ENCODE data around the gene EIF1.

Gene EIF1

GRCh38 chr17:41663451-41664171 is 25.1 kb upstream of the EIF1 start:
- H3K27ac ChIP-seq (ENCODE audit: low read depth, low read length) = no peak overlapping the region
- H3K9me2 ChIP-seq (replicated peaks; ENCODE audit: control insufficient read depth, low read length) = no peaks in the 10 kb centered on the region
- H3K4me3 ChIP-seq (ENCODE audit: low read length) = no peak overlapping the region
- peaks cover 35% of the 10 kb centered on the region for H3K4me1 ChIP-seq (ENCODE audit: control insufficient read depth, low read length)
- TF ChIP-seq, protein P1, sequence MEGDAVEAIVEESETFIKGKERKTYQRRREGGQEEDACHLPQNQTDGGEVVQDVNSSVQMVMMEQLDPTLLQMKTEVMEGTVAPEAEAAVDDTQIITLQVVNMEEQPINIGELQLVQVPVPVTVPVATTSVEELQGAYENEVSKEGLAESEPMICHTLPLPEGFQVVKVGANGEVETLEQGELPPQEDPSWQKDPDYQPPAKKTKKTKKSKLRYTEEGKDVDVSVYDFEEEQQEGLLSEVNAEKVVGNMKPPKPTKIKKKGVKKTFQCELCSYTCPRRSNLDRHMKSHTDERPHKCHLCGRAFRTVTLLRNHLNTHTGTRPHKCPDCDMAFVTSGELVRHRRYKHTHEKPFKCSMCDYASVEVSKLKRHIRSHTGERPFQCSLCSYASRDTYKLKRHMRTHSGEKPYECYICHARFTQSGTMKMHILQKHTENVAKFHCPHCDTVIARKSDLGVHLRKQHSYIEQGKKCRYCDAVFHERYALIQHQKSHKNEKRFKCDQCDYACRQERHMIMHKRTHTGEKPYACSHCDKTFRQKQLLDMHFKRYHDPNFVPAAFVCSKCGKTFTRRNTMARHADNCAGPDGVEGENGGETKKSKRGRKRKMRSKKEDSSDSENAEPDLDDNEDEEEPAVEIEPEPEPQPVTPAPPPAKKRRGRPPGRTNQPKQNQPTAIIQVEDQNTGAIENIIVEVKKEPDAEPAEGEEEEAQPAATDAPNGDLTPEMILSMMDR (IDR thresholded peaks at IDR 0.05; ENCODE audit: low read depth, low read length, poor library complexity, severe bottlenecking) = no peak
- H3K36me3 ChIP-seq (ENCODE audit: control insufficient read depth, low read length) = no peaks in the 10 kb centered on the region
- H3K4me2 ChIP-seq (ENCODE audit: low read length) = no peak overlapping the region
- H3F3A ChIP-seq (ENCODE audit: control insufficient read depth, insufficient read depth) = no peaks in the 10 kb centered on the region; the same call in 1 of the 2 replicates
- no peaks in the 10 kb centered on the region for H3K79me2 ChIP-seq (ENCODE audit: control insufficient read depth, low read length)
- no peaks in the 10 kb centered on the region for H4K20me1 ChIP-seq (ENCODE audit: control insufficient read depth, insufficient read depth, low read depth, low read length)
- H3K27me3 ChIP-seq (ENCODE audit: control insufficient read depth, low read length) = no peaks in the 10 kb centered on the region
- no peaks in the 10 kb centered on the region for H3K9me3 ChIP-seq (ENCODE audit: control insufficient read depth, insufficient read depth, low read length)

DNA sequence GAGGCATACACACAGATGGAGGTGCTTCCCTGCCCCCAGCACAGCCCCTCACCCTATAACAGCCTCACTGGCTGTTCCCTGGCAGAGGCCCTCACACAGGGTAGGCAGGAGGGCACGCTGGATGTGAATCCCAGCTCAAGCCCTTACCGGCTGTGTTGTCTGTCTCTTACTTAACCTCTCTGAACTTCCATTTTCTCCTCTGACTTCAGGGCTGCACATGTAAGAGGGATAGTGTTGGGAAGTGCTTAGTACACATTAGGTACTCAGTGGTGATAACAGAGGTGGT is 24.6 kb upstream of the EIF1 start:
- no peaks in the 10 kb centered on the region for H3K79me2 ChIP-seq (ENCODE audit: control insufficient read depth, low read length)
- no peaks in the 10 kb centered on the region; the same call in 1 of the 2 replicates for H3F3A ChIP-seq (ENCODE audit: control insufficient read depth, insufficient read depth)
- no peaks in the 10 kb centered on the region for H3K9me2 ChIP-seq (replicated peaks; ENCODE audit: control insufficient read depth, low read length)
- no peak overlapping the region for H3K4me2 ChIP-seq (ENCODE audit: low read length)
- TF ChIP-seq EZH2phosphoT487 (IDR thresholded peaks at IDR 0.05; ENCODE audit: borderline replicate concordance, low read length) = no peak
- TF ChIP-seq, protein P1 (IDR thresholded peaks at IDR 0.05; ENCODE audit: low read depth, low read length, poor library complexity, severe bottlenecking) = no peak
- H4K20me1 ChIP-seq (ENCODE audit: control insufficient read depth, insufficient read depth, low read depth, low read length) = no peaks in the 10 kb centered on the region
- H3K4me1 ChIP-seq (ENCODE audit: control insufficient read depth, low read length) = peaks cover 35% of the 10 kb centered on the region
- no peaks in the 10 kb centered on the region for H3K36me3 ChIP-seq (ENCODE audit: control insufficient read depth, low read length)
- H3K4me3 ChIP-seq (ENCODE audit: low read length) = no peak overlapping the region
- H3K9me3 ChIP-seq (ENCODE audit: control insufficient read depth, insufficient read depth, low read length) = no peaks in the 10 kb centered on the region
- H3K27ac ChIP-seq (ENCODE audit: low read depth, low read length) = no peak overlapping the region
- H3K27me3 ChIP-seq (ENCODE audit: control insufficient read depth, low read length) = no peaks in the 10 kb centered on the region

DNA sequence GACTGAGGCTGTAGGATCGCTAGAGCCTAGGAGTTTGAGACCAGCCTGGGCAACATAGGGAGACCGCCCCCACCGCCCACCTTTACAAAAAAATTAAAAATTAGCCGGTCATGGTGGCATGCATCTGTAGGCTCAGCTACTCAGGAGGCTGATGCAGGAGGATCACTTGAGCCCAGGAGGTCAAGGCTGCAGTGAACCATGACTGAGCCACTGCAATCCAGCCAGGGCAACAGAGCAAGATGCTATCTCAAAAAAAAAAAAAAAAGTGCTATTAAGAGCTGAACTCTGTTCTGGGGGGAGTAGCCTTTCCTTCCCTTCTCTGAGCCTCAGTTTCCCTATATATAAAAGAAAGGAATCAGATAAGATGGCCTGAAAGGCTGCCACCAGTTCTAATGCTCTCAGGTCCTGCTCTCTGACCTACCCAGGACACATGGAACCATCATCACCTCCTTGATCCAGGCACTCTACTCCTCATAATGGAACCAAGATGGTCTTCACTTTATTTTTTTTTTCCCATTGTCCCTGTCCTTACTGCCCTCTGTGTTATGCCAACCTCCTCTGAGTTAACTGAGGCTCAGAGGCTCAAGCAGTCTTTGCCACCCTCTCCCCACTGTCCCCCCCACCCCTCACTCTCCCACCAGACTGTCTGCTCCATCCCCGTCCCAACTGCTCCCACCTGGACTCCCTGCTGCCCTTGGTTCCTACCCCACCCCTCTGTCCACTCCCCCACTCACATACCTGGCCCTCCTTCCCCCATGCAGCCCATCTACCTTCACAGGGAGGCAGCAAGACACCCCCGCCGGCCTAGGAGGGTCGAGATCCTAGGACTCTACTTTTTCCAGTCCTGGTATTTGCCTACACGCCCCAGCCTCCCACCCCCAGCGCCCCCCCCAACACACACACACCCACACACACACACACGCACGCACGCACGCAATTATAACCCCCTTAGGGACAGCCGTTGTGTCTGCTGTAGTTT is 23.8 kb upstream of the EIF1 start:
- Histone ChIP-seq H3K4me1 (ENCODE audit: control insufficient read depth, low read length) (peaks cover 35% of the 10 kb centered on the region), H3K4me3 (ENCODE audit: low read length) (peak overlapping the region; percentile 72), H3K9me3 (ENCODE audit: control insufficient read depth, insufficient read depth, low read length) (no peaks in the 10 kb centered on the region), H3K9me2 (replicated peaks; ENCODE audit: control insufficient read depth, low read length) (no peaks in the 10 kb centered on the region), H3K79me2 (ENCODE audit: control insufficient read depth, low read length) (no peaks in the 10 kb centered on the region), H3K27me3 (ENCODE audit: control insufficient read depth, low read length) (no peaks in the 10 kb centered on the region), H4K20me1 (ENCODE audit: control insufficient read depth, insufficient read depth, low read depth, low read length) (no peaks in the 10 kb centered on the region), H3K27ac (ENCODE audit: low read depth, low read length) (no peak overlapping the region), H3K4me2 (ENCODE audit: low read length) (peak overlapping the region; percentile 77), H3K36me3 (ENCODE audit: control insufficient read depth, low read length) (no peaks in the 10 kb centered on the region), H3F3A (ENCODE audit: control insufficient read depth, insufficient read depth) (no peaks in the 10 kb centered on the region; the same call in 1 of the 2 replicates)
- TF ChIP-seq, protein P1 (IDR thresholded peaks at IDR 0.05; ENCODE audit: low read depth, low read length, poor library complexity, severe bottlenecking) = no peak
- no peak for TF ChIP-seq EZH2phosphoT487 (IDR thresholded peaks at IDR 0.05; ENCODE audit: borderline replicate concordance, low read length)
